Brain microvascular endothelial cell (primary cell): ENCODE data around the gene KCNMA1.
A peak's percentile ranks its signal among the peaks of the same experiment; 100 is the strongest.

ENCODE experiments used
- DNase-seq: peaks from one replicate; pipeline ENCODE4 v3.0.0-alpha.2; 2020
- H3K27ac ChIP-seq: fragments of 250-450 bp; sonication (Bioruptor Pico); 2 replicates; pipeline ENCODE4 v1.5.1; 2020; ENCODE audit warnings: mild to moderate bottlenecking, moderate library complexity
- H3K27me3 ChIP-seq: fragments of 250-450 bp; sonication (Bioruptor Pico); replicated peaks from 2 replicates; pipeline ENCODE4 v1.5.1; 2020; ENCODE audit warnings: mild to moderate bottlenecking
- H3K36me3 ChIP-seq: fragments of 250-450 bp; sonication (Bioruptor Pico); replicated peaks from 2 replicates; pipeline ENCODE4 v1.5.1; 2020; ENCODE audit warnings: mild to moderate bottlenecking
- H3K4me3 ChIP-seq: 2 replicates; pipeline ENCODE4 v1.5.1; 2011; ENCODE audit warnings: low read depth, mild to moderate bottlenecking, control low read depth, low read length, moderate library complexity
- in situ Hi-C: cut with HindIII; loops from 2 replicates; pipeline ENCODE4 v1.10.0; 2017; ENCODE audit warnings: low sequenced_read_pairs, low pct_ligation_motif_present
- TF ChIP-seq, protein P1 (sequence below): IDR thresholded peaks from 2 replicates; pipeline ENCODE4 v1.5.1; 2011; ENCODE audit warnings: low read depth, mild to moderate bottlenecking, moderate library complexity, low read length, control low read depth, inconsistent platforms; ENCODE audit errors: missing control alignments

The KCNMA1 gene

GRCh38 chr10:77599651-77600050 lies 38.0 kb downstream of the KCNMA1 start:
- Histone ChIP-seq H3K27me3 (no peaks in the 10 kb centered on the region), H3K36me3 (no peaks in the 10 kb centered on the region), H3K27ac (no peak overlapping the region), H3K4me3 (no peak overlapping the region)
- TF ChIP-seq, protein P1, sequence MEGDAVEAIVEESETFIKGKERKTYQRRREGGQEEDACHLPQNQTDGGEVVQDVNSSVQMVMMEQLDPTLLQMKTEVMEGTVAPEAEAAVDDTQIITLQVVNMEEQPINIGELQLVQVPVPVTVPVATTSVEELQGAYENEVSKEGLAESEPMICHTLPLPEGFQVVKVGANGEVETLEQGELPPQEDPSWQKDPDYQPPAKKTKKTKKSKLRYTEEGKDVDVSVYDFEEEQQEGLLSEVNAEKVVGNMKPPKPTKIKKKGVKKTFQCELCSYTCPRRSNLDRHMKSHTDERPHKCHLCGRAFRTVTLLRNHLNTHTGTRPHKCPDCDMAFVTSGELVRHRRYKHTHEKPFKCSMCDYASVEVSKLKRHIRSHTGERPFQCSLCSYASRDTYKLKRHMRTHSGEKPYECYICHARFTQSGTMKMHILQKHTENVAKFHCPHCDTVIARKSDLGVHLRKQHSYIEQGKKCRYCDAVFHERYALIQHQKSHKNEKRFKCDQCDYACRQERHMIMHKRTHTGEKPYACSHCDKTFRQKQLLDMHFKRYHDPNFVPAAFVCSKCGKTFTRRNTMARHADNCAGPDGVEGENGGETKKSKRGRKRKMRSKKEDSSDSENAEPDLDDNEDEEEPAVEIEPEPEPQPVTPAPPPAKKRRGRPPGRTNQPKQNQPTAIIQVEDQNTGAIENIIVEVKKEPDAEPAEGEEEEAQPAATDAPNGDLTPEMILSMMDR, result no peak
- no peak for DNase-seq
- in situ Hi-C loops, result no loop called here

DNA sequence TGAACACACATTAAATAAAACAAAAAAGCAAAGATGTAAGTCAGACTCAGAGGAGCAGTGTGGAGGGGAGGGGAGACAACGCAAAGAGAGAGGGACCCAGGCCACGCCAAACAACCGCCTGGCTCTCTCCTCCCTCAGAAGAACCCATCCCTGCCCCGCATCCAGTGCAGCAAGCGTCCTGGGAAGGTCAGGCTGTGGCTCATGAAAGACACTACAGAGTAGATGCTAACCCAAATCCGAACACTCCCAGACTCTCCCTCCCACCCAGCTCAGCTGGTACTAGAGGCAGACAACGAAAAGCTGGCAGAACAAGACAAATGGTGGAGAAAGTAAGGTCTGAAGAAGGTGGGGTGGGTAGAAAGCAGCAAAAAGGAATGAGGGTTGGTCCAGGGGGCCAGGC lies 39.0 kb downstream of the KCNMA1 start:
- Histone ChIP-seq H3K4me3 (no peak overlapping the region), H3K36me3 (no peaks in the 10 kb centered on the region), H3K27me3 (no peaks in the 10 kb centered on the region), H3K27ac (no peak overlapping the region)
- in situ Hi-C loops, result no loop called here
- TF ChIP-seq, protein P1, result no peak
- no peak for DNase-seq

- Histone ChIP-seq H3K36me3 (no peaks in the 10 kb centered on the region), H3K4me3 (no peak overlapping the region), H3K27me3 (no peaks in the 10 kb centered on the region), H3K27ac (no peak overlapping the region)
- no peak for DNase-seq
- in situ Hi-C loops, result no loop called here
- TF ChIP-seq, protein P1, result no peak
Observed at GRCh38 chr10:77597560-77597959, 40.0 kb downstream of the KCNMA1 start.

DNA sequence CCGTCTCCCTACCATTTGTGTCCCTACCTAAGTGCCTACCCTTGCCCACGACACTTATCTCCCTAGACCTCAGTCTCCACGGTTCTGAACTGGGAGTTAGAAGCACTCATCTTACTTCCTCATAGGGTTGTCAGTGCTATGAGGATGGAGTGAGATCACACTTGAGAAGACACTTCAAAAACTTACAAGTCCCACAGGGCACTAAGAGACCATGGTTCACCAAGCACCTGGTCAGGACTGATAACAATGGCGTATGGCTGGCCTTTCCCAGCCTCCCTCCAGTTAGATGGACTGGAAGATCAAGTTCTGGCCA lies 43.2 kb downstream of the KCNMA1 start:
- DNase-seq, result no peak
- TF ChIP-seq, protein P1, result no peak
- Histone ChIP-seq H3K4me3 (no peak overlapping the region), H3K27me3 (no peaks in the 10 kb centered on the region), H3K36me3 (no peaks in the 10 kb centered on the region), H3K27ac (no peak overlapping the region)
- in situ Hi-C loops, result no loop called here

- H3K4me3 ChIP-seq, result no peak overlapping the region
- no peaks in the 10 kb centered on the region for H3K36me3 ChIP-seq
- H3K27me3 ChIP-seq, result no peaks in the 10 kb centered on the region
- in situ Hi-C loops, result no loop called here
- DNase-seq, result no peak
- TF ChIP-seq, protein P1, result no peak
- H3K27ac ChIP-seq, result peak overlapping the region; percentile 84
Observed at GRCh38 chr10:77593771-77594470, 43.7 kb downstream of the KCNMA1 start.

DNA sequence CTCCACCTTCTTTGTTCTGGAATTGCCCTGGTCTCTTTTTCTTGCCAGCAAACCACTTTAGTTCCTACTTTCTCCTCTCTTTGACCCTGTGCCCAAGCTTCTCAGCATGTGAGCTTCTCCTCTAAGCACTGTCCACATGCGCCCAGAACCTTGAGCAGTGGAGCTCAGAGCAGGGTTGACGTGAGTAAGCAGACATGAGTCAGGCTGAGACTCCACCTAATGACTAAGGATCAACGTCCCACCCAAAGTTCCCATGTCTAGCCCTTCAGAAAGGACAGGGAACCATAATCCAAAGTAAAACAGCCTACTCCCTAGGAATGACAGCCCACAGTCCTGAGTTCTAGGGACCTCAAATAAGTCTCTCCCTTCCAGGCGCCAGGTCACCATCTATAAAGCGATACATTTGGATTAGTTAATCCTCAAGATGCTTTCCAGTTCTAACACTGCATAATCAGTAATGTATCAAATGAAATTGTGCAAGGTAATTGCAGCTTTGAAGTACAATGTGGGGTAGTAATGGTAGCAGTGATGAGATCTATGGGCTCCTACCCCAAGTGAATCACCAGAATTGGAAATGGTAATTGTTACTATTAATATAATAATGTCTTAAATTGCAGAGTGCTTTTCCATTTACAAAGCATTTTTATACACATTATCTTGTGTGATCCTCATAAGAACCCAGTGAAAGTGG lies 44.5 kb downstream of the KCNMA1 start:
- TF ChIP-seq, protein P1, result no peak
- peak; percentile 94 for DNase-seq
- no peaks in the 10 kb centered on the region for H3K36me3 ChIP-seq
- in situ Hi-C loops, result no loop called here
- H3K27me3 ChIP-seq, result no peaks in the 10 kb centered on the region
- H3K27ac ChIP-seq, result peak overlapping the region; percentile 84
- H3K4me3 ChIP-seq, result no peak overlapping the region
